AG10803 (cell line): Measurements from ENCODE around the gene KIF25.
"Not testable (repeated sequence)": the region's sequence is repeated elsewhere in the genome, so short reads cannot be mapped to it uniquely, and the experiment has no call there.

ENCODE experiments used
- DNase-seq: peaks from one replicate; pipeline ENCODE4 v3.0.0; 2010; ENCODE audit warnings: low read depth
- H3K4me3 ChIP-seq: 2 replicates; pipeline ENCODE4 v1.5.1; 2011; ENCODE audit warnings: mild to moderate bottlenecking, low read length, control low read depth
- TF ChIP-seq, protein P1 (sequence below): conservative IDR thresholded peaks from 2 replicates; pipeline ENCODE4 v1.5.1; 2011; ENCODE audit warnings: mild to moderate bottlenecking, low read length, control low read depth, inconsistent platforms

The KIF25 gene

DNA sequence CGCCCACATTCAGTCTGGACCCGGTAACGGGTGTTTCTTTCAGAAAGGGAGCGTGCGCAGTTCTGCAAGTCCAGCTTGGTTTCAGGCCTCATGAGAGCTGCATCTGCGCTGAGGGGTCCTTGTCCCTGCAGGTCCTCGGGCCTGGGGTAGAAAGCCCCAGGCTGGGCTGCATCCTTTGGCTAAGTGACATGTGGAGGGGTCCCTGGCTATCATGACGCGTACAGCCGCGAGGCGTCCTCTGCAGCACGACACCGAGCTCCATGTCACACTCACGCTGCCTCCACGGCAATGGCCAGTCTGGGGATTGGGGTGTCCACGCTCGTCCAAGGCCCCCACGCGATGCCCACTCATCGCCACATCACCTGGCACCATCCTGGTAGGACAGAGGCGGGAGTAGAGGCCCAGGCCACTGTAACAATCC, 1.7 kb upstream of the KIF25 start:
- no peak overlapping the region for H3K4me3 ChIP-seq
- TF ChIP-seq, protein P1, sequence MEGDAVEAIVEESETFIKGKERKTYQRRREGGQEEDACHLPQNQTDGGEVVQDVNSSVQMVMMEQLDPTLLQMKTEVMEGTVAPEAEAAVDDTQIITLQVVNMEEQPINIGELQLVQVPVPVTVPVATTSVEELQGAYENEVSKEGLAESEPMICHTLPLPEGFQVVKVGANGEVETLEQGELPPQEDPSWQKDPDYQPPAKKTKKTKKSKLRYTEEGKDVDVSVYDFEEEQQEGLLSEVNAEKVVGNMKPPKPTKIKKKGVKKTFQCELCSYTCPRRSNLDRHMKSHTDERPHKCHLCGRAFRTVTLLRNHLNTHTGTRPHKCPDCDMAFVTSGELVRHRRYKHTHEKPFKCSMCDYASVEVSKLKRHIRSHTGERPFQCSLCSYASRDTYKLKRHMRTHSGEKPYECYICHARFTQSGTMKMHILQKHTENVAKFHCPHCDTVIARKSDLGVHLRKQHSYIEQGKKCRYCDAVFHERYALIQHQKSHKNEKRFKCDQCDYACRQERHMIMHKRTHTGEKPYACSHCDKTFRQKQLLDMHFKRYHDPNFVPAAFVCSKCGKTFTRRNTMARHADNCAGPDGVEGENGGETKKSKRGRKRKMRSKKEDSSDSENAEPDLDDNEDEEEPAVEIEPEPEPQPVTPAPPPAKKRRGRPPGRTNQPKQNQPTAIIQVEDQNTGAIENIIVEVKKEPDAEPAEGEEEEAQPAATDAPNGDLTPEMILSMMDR, result no peak

DNA sequence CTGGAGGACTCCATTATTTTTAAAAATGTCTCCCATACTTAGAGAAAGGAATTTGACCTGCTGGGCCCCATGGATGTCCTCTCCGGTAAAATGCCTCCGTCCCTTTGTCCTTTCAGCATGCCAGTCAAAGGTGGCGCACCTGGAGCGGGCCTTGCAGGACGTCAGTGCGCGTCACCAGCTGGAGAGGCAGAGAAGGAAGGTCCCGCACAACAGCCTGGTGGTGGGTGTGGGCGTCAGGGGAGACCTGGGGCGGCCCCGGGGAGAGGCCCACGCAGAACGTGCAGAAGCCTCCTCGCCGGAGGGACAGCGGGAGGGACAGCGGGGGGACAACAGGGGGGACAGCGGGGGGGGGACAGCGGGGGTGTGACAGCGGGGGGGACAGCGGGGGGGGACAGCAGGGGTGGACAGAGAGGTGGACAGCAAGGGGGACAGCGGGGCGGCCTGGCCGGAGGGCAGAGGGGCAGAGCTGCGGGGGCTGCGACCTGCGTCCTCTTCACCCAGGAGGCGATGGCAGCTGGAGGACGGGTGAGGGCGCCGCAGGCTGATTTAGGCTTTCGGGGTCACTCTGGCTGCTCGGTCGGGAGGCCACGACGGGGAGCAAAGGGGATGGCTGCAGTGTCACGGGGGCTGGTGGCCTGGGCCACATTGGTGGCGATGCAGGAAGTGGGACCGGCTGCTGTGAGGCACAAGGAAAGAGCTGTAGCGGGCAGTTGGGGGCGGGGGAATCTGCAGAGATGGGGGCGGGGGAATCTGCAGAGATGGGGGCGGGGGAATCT, 859 bp upstream of the KIF25 start:
- no peak for DNase-seq
- no peak overlapping the region for H3K4me3 ChIP-seq
- TF ChIP-seq, protein P1, result no peak

More for the DNA sequence above, 1.7 kb upstream of the KIF25 start:
- DNase-seq, result no peak

DNA sequence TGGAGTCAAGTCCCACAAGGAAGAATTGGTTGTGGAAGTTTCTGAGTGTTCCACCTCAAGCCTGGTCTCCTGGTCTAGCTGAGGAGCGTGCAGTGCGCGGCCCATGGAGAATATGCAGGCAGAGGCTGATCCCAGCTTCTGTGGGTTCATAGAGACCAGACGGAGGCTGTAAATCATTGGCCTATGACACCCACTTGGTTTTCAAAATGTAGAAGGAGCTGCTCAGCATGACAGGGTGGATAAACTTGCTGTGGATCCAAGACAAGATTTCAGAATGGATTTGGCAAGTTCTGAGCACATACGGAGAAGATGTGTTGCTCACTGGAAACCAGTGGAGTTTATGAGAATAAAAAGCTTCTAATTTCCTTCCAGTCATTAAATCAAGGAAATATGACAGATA, 744 bp downstream of the KIF25 start:
- no peak overlapping the region for H3K4me3 ChIP-seq
- peak; percentile 76 for DNase-seq
- TF ChIP-seq, protein P1, result no peak

DNA sequence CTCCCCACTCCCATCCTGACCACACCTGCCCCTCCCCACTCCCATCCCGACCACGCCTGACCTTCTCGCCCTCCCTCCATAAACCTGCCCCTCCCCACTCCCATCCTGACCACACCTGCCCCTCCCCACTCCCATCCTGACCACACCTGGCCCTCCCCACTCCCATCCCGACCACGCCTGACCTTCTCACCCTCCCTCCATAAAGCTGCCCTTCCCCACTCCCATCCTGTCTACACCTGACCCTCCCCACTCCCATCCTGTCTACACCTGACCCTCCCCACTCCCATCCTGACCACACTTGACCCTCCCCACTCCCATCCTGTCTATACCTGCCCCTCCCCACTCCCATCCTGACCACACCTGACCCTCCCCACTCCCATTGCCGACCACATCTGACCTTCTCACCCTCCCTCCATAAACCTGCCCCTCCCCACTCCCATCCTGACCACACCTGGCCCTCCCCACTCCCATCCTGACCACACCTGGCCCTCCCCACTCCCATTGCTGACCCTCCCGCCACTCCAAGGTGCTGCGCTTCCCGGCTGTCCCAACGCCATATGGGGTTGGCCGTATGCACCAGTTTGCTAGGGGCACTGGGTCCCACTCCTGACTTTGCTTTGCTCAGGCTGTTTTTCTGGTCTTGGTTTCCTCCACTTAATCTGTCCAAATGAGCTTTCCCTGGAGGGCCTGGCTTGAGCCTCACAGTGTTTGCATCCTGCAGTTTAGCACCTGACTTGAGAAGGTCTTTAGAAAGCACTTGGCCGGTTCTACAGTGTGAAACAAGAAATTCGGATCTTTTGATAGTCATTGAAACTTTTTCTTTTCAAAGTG, 2.9 kb downstream of the KIF25 start:
- TF ChIP-seq, protein P1, result no peak
- DNase-seq, result no peak

DNA sequence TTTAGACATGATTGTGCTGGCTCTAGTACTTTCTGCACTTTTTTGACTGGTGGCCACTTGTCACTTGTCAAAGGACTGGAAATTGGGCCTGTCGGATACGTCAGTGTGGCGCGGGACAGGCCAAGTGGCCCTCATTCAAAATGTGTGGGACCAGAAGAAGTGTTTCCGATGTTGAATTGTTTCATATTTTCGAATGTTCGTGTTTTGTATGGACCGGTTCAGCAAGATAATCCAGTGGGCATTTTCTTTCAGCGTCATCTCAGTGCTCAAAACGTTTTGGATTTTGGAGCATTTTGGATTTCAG, 3.5 kb downstream of the KIF25 start:
- TF ChIP-seq, protein P1, result no peak
- H3K4me3 ChIP-seq, result no peak overlapping the region
- no peak for DNase-seq

More for the DNA sequence above, 2.9 kb downstream of the KIF25 start:
- H3K4me3 ChIP-seq, result no peak overlapping the region

DNA sequence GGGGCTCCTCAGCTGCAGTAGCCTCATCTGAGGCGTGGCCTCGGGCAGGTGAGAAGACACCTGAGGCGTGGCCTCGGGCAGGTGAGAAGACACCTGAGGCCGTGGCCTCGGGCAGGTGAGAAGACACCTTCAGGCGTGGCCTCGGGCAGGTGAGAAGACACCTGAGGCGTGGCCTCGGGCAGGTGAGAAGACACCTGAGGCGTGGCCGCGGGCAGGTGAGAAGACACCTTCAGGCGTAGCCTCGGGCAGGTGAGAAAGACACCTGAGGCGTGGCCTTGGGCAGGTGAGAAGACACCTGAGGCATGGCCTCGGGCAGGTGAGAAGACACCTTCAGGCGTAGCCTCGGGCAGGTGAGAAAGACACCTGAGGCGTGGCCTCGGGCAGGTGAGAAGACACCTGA, 4.0 kb downstream of the KIF25 start:
- H3K4me3 ChIP-seq, DNase-seq: not testable (repeated sequence)

DNA sequence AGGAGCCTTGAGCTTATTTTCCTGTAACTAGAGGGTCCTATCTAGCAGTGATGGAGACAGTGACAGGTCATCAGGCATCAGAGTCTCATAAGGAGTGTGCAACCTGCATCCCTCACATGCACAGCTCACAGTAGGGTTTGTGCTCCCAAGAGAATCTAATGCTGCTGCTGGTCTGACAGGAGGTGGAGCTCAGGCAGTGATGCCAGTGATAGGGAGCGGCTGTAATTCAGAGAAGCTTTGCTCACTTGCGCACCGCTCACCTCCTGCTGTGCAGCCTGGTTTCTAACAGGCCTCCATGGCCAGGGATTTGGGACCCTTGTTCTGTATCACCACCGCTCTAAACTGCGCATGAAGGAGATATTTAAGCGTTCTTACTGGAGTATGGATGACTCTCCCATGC, 5.3 kb downstream of the KIF25 start:
- H3K4me3 ChIP-seq, result no peak overlapping the region
- TF ChIP-seq, protein P1, result no peak
- DNase-seq, result no peak
